GM12878 (cell line): Measurements from ENCODE around the gene ZFP37.

Source experiments
- CEBPB ChIP-seq, 2 experiments: fragments of 150-350 bp in 1 of 2; IDR thresholded peaks; 2 replicates each; pipeline ENCODE4 v1.6.1; 2012 to 2014; ENCODE audit warnings: low read depth in 2 of 2, low read length in 2 of 2, borderline replicate concordance in 1 of 2, inconsistent platforms in 1 of 2
- CTCF ChIP-seq, 3 experiments: IDR thresholded peaks in 2 of 3; conservative IDR thresholded peaks in 1 of 3; 2 replicates each; pipeline ENCODE4 v1.5.1; 2011; ENCODE audit warnings: low read depth in 3 of 3, low read length in 3 of 3, mild to moderate bottlenecking in 3 of 3, control low read depth in 2 of 3, moderate library complexity in 2 of 3, inconsistent platforms in 1 of 3, mixed read lengths in 1 of 3; ENCODE audit not compliant: control insufficient read depth in 2 of 3, insufficient read depth in 1 of 3; ENCODE audit errors: extremely low read depth in 1 of 3
- EZH2 ChIP-seq: IDR thresholded peaks from 2 replicates; pipeline ENCODE4 v1.6.1; 2012; ENCODE audit warnings: low read depth, mild to moderate bottlenecking, control low read depth, inconsistent platforms, low read length, borderline replicate concordance; ENCODE audit not compliant: control insufficient read depth
- GABPA ChIP-seq: IDR thresholded peaks from 2 replicates; pipeline ENCODE4 v1.6.1; 2014; ENCODE audit warnings: antibody characterized with exemption, low read depth, mild to moderate bottlenecking, inconsistent platforms
- IRF5 ChIP-seq: fragments of 450-650 bp; IDR thresholded peaks from 2 replicates; pipeline ENCODE4 v1.6.1; 2017; ENCODE audit warnings: borderline replicate concordance
- PKNOX1 ChIP-seq: fragments of 450-650 bp; IDR thresholded peaks from 2 replicates; pipeline ENCODE4 v1.6.1; 2016; ENCODE audit warnings: mild to moderate bottlenecking
- SIN3A ChIP-seq: IDR thresholded peaks from 2 replicates; pipeline ENCODE4 v1.6.1; 2012; ENCODE audit warnings: low read depth, low read length, improper control_type of control experiment
- SMC3 ChIP-seq: IDR thresholded peaks from 2 replicates; pipeline ENCODE4 v1.6.1; 2011; ENCODE audit warnings: low read length, improper control_type of control experiment, borderline replicate concordance
- ZNF384 ChIP-seq: IDR thresholded peaks from 2 replicates; pipeline ENCODE4 v1.6.1; 2012; ENCODE audit warnings: low read depth, mild to moderate bottlenecking, low read length, improper control_type of control experiment, borderline replicate concordance
- ZZZ3 ChIP-seq: IDR thresholded peaks from 2 replicates; pipeline ENCODE4 v1.6.1; 2011; ENCODE audit warnings: low read depth; ENCODE audit not compliant: control insufficient read depth, insufficient read length
- TF ChIP-seq, protein P1 (sequence below): fragments of 450-650 bp; IDR thresholded peaks from 2 replicates; pipeline ENCODE4 v1.6.1; 2016; ENCODE audit warnings: mild to moderate bottlenecking, moderate library complexity, borderline replicate concordance

DNA sequence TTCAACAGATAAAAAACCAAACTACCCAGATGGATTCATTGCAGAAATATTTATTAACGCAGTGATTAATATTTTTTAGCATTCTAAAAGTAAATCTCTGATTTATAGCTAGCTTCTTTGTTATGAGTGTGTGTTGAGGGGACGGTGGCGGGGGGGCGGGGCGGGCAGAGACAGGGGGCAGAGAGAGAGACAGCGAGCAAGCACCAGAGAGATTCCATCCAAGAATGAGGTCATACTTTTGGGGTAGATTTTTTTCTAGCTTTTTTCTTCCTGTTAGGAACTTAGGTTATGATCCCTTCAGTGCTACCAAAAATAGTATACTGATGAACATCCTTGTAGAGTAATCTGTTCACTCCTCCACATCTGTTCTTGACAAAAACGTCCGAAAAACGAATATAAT is 44.0 kb downstream of the ZFP37 start:
- no peak for TF ChIP-seq CEBPB (IDR thresholded peaks at IDR 0.05; ENCODE audit: borderline replicate concordance in 1 of 2, low read depth in 2 of 2, low read length in 2 of 2)
- TF ChIP-seq ZNF384: no peak
- TF ChIP-seq IRF5: no peak
- no peak for TF ChIP-seq SMC3
- TF ChIP-seq, protein P1, sequence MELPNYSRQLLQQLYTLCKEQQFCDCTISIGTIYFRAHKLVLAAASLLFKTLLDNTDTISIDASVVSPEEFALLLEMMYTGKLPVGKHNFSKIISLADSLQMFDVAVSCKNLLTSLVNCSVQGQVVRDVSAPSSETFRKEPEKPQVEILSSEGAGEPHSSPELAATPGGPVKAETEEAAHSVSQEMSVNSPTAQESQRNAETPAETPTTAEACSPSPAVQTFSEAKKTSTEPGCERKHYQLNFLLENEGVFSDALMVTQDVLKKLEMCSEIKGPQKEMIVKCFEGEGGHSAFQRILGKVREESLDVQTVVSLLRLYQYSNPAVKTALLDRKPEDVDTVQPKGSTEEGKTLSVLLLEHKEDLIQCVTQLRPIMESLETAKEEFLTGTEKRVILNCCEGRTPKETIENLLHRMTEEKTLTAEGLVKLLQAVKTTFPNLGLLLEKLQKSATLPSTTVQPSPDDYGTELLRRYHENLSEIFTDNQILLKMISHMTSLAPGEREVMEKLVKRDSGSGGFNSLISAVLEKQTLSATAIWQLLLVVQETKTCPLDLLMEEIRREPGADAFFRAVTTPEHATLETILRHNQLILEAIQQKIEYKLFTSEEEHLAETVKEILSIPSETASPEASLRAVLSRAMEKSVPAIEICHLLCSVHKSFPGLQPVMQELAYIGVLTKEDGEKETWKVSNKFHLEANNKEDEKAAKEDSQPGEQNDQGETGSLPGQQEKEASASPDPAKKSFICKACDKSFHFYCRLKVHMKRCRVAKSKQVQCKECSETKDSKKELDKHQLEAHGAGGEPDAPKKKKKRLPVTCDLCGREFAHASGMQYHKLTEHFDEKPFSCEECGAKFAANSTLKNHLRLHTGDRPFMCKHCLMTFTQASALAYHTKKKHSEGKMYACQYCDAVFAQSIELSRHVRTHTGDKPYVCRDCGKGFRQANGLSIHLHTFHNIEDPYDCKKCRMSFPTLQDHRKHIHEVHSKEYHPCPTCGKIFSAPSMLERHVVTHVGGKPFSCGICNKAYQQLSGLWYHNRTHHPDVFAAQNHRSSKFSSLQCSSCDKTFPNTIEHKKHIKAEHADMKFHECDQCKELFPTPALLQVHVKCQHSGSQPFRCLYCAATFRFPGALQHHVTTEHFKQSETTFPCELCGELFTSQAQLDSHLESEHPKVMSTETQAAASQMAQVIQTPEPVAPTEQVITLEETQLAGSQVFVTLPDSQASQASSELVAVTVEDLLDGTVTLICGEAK: no peak
- no peak for TF ChIP-seq EZH2
- no peak for TF ChIP-seq ZZZ3
- TF ChIP-seq PKNOX1: no peak
- no peak for TF ChIP-seq CTCF (IDR thresholded peaks at IDR 0.05 in 2 of 3, conservative IDR thresholded peaks at IDR 0.05 in 1 of 3; ENCODE audit: control insufficient read depth in 2 of 3, extremely low read depth in 1 of 3, insufficient read depth in 1 of 3, low read depth in 3 of 3, low read length in 3 of 3)
- TF ChIP-seq GABPA: no peak
- no peak for TF ChIP-seq SIN3A
